ENCODE data around the gene FLYWCH1.
"Not testable (repeated sequence)": the region's sequence is repeated elsewhere in the genome, so short reads cannot be mapped to it uniquely, and the experiment has no call there.

The FLYWCH1 gene

GRCh38 chr16:2930236-2930635 is 18.5 kb downstream of the FLYWCH1 start:
- Mint-ChIP-seq H3K27ac (no peak overlapping the region), H3K9me3 (no peaks in the 10 kb centered on the region), H3K4me1 (peaks cover 11% of the 10 kb centered on the region), H3K4me3 (no peak overlapping the region), H3K27me3 (no peaks in the 10 kb centered on the region), H3K36me3 (peaks cover 27% of the 10 kb centered on the region)
- ATAC-seq: no peak

- not testable (repeated sequence) for H3K27ac Mint-ChIP-seq, H3K27me3 Mint-ChIP-seq
Observed at GRCh38 chr16:2931231-2931914, 19.6 kb downstream of the FLYWCH1 start.

DNA sequence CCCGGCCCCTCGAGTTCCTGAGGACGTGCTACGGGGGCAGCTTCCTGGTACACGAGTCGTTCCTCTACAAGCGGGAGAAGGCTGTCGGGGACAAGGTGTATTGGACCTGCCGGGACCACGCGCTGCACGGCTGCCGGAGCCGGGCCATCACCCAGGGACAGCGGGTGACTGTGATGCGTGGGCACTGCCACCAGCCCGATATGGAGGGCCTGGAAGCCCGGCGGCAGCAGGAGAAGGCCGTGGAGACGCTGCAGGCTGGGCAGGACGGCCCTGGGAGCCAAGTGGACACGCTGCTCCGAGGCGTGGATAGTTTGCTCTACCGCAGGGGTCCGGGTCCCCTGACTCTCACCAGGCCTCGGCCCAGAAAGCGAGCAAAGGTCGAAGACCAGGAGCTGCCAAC is 21.4 kb downstream of the FLYWCH1 start:
- no peak for ATAC-seq
- no peak overlapping the region for H3K27ac Mint-ChIP-seq
- no peaks in the 10 kb centered on the region for H3K9me3 Mint-ChIP-seq

More at GRCh38 chr16:2931231-2931914, 19.6 kb downstream of the FLYWCH1 start:
- H3K9me3 Mint-ChIP-seq, H3K4me3 Mint-ChIP-seq, ATAC-seq: not testable (repeated sequence)
- H3K36me3 Mint-ChIP-seq: peaks cover 37% of the 10 kb centered on the region
- peaks cover 11% of the 10 kb centered on the region for H3K4me1 Mint-ChIP-seq

DNA sequence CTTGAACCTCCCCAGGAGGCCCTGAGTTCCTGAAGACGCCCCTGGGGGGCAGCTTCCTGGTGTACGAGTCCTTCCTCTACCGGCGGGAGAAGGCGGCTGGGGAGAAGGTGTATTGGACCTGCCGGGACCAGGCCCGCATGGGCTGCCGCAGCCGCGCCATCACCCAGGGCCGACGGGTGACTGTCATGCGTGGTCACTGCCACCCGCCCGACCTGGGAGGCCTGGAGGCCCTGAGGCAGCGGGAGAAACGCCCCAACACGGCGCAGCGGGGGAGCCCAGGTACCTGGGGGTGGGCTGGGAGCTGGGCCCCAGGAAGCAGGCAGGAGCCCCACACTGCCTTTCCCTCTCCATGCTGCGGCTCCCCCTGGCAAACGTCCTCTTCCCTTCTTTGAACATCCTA is 22.0 kb downstream of the FLYWCH1 start:
- no peaks in the 10 kb centered on the region for H3K9me3 Mint-ChIP-seq
- no peak overlapping the region for H3K4me3 Mint-ChIP-seq
- no peak overlapping the region for H3K27ac Mint-ChIP-seq
- H3K27me3 Mint-ChIP-seq: no peaks in the 10 kb centered on the region
- no peak for ATAC-seq
- H3K4me1 Mint-ChIP-seq: no peaks in the 10 kb centered on the region
- H3K36me3 Mint-ChIP-seq: peaks cover 57% of the 10 kb centered on the region

More for the DNA sequence above, 21.4 kb downstream of the FLYWCH1 start:
- H3K27me3 Mint-ChIP-seq: no peaks in the 10 kb centered on the region
- peaks cover 52% of the 10 kb centered on the region for H3K36me3 Mint-ChIP-seq
- H3K4me1 Mint-ChIP-seq: no peaks in the 10 kb centered on the region
- no peak overlapping the region for H3K4me3 Mint-ChIP-seq

- no peak overlapping the region for H3K27ac Mint-ChIP-seq
Observed at GRCh38 chr16:2934450-2934849, 22.7 kb downstream of the FLYWCH1 start.

DNA sequence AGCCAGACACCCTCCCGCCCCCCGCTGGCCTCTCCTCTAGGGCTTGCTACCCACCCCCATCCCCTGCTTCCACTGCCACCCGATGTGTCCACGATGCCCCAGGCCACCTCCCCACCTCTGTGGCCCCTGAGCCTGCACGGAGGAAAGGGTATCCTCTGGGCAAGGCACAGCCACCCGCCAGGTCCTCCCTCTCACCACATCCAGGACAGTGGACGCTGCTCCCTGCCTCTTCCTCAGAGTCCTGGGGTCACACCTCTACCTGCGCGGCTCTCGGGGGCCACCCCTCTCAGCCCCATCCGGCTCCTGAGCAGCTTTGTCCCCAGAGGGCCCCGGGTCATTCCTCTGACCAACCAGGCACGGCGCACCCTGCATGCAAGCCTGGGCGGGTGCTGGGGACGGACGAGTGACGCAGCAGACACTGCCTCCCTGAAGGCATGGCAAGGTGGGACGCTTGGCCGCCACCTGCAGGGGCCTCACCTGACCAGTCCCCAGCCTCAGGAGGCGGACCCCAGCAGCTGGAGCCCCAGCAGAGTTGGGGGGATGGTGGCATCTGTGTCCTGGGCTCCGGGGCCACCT is 24.8 kb downstream of the FLYWCH1 start:
- Mint-ChIP-seq H3K27me3 (no peaks in the 10 kb centered on the region), H3K4me3 (no peak overlapping the region), H3K27ac (no peak overlapping the region), H3K9me3 (no peaks in the 10 kb centered on the region), H3K4me1 (peaks cover under 1% of the 10 kb centered on the region), H3K36me3 (peaks cover 69% of the 10 kb centered on the region)
- no peak for ATAC-seq

More at GRCh38 chr16:2934450-2934849, 22.7 kb downstream of the FLYWCH1 start:
- no peak for ATAC-seq
- H3K36me3 Mint-ChIP-seq: peaks cover 59% of the 10 kb centered on the region
- H3K9me3 Mint-ChIP-seq: no peaks in the 10 kb centered on the region
- no peak overlapping the region for H3K4me3 Mint-ChIP-seq
- H3K4me1 Mint-ChIP-seq: no peaks in the 10 kb centered on the region
- H3K27me3 Mint-ChIP-seq: no peaks in the 10 kb centered on the region

- Mint-ChIP-seq H3K36me3 (peaks cover 70% of the 10 kb centered on the region), H3K4me3 (no peak overlapping the region), H3K9me3 (no peaks in the 10 kb centered on the region), H3K27me3 (no peaks in the 10 kb centered on the region), H3K4me1 (peaks cover 7% of the 10 kb centered on the region), H3K27ac (no peak overlapping the region)
- no peak for ATAC-seq
Observed at GRCh38 chr16:2937170-2937569, 25.4 kb downstream of the FLYWCH1 start.

GRCh38 chr16:2938206-2938605 is 26.5 kb downstream of the FLYWCH1 start:
- ATAC-seq: no peak
- H3K36me3 Mint-ChIP-seq: peaks cover 71% of the 10 kb centered on the region
- H3K4me1 Mint-ChIP-seq: peaks cover 9% of the 10 kb centered on the region
- no peak overlapping the region for H3K4me3 Mint-ChIP-seq
- no peaks in the 10 kb centered on the region for H3K27me3 Mint-ChIP-seq
- H3K9me3 Mint-ChIP-seq: no peaks in the 10 kb centered on the region
- H3K27ac Mint-ChIP-seq: no peak overlapping the region

DNA sequence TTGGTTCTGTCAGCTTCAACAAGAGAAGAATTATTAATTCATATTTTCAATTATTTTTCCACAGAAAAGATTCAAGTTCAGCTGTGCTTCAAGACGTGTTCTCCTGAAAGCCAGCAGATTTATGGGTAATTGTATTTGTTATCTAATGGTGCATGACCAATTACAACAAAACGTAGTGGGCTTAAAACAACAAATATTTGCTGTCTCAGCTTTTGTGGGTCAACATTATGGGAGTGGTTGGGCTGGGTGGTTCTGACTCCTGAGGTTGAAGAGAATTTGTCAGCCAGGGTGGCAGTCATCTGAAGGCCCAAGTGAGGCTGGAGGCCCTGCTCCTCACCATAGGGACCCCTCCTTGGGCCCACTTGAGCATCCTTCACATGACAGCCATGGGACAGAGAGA is 28.2 kb downstream of the FLYWCH1 start:
- H3K36me3 Mint-ChIP-seq: peaks cover 64% of the 10 kb centered on the region
- no peak overlapping the region for H3K27ac Mint-ChIP-seq
- no peaks in the 10 kb centered on the region for H3K9me3 Mint-ChIP-seq

DNA sequence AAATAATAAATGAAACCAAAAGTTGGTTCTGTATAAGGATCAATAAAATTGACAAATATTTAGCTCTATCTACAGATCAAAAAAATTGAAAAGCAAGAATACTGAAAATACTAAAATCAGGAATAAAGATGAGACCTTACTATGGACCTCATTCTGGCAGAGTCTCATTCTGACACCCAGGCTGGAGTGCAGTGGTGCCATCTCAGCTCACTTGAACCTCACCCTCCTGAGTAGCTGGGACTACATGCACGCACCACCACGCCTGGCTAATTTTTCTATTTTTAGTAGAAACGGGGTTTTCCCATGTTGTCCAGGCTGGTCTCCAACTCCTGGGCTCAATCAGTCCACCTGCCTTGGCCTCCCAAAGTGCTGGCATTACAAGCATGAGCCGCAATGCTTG is 30.3 kb downstream of the FLYWCH1 start:
- Mint-ChIP-seq H3K36me3 (peaks cover 51% of the 10 kb centered on the region), H3K27ac (no peak overlapping the region), H3K27me3 (no peaks in the 10 kb centered on the region), H3K4me1 (peaks cover 9% of the 10 kb centered on the region), H3K4me3 (no peak overlapping the region), H3K9me3 (no peaks in the 10 kb centered on the region)
- ATAC-seq: no peak

More for the DNA sequence above, 28.2 kb downstream of the FLYWCH1 start:
- no peak overlapping the region for H3K4me3 Mint-ChIP-seq
- H3K27me3 Mint-ChIP-seq: no peaks in the 10 kb centered on the region
- H3K4me1 Mint-ChIP-seq: peaks cover 9% of the 10 kb centered on the region
- no peak for ATAC-seq

GRCh38 chr16:2943716-2944115 is 32.0 kb downstream of the FLYWCH1 start:
- not testable (repeated sequence) for H3K4me3 Mint-ChIP-seq, H3K4me1 Mint-ChIP-seq, H3K27me3 Mint-ChIP-seq, H3K9me3 Mint-ChIP-seq, ATAC-seq, H3K27ac Mint-ChIP-seq
- peaks cover 47% of the 10 kb centered on the region for H3K36me3 Mint-ChIP-seq

DNA sequence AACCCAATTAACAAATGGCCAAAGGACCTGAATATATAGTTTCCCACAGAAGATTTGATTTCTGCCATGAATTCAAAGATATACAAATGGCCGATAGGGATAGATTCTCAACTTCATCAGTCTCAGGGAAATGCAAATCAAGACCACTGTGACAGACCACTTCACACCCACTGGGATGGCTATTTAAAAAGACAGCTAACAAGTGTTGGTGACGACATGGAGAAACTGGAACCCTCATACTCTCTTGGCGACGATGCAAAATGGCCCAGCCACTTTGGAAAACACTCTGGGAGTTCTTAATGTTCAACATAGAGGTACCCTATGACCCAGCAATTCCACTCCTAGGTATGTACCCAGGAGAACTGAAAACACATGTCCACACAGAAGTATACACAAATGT is 34.9 kb downstream of the FLYWCH1 start:
- Mint-ChIP-seq H3K27me3 (peaks cover 7% of the 10 kb centered on the region), H3K9me3 (no peaks in the 10 kb centered on the region), H3K36me3 (peaks cover 48% of the 10 kb centered on the region), H3K4me1 (peaks cover 7% of the 10 kb centered on the region), H3K4me3 (no peak overlapping the region), H3K27ac (no peak overlapping the region)
- ATAC-seq: no peak

DNA sequence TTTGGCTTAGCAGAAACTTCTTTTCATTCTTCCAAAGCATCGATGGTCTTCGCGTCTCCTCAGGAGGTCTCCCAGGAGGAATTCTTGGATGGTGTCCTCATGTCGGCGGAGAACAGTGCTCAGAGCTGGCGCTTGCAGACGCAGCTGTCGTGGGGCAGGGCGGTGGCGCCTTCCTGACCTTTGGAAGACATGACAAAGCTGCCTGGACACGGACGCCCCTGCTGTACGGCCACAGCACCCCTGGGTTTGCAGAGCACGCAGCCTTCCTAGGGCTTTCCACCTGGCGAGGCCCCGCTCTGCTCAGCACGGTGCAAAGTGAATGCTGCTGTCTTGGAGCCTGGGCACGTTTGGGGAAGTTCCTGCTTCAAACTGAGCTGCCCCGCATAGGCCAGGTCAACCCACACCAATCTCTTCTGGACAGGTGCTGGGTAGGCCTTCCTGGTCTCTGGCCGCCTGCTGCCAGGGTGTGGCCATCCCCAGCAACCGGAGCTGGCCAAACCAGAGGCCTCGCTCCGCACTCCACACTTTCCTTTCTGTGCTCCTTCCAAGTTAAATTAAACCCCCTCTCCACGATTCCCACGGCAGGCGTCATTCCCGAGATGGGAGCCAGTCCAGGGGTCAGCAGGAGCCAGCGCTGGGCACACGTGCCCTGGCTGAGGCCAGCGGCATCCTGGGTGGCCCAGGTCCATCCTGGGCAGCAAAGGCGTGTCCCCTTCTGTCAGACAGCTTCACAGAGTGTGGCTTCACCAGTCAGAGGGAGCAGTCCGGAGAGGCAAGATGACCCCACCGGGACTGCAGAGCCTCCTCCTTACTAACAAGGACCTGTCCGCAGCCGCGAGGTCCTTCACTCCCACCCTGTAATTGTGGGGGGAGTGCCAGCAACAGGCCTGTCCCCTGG is 37.3 kb downstream of the FLYWCH1 start:
- peaks cover 25% of the 10 kb centered on the region for H3K27me3 Mint-ChIP-seq
- ATAC-seq: no peak
- no peak overlapping the region for H3K4me3 Mint-ChIP-seq
- no peaks in the 10 kb centered on the region for H3K9me3 Mint-ChIP-seq
- H3K27ac Mint-ChIP-seq: no peak overlapping the region
- peaks cover 30% of the 10 kb centered on the region for H3K36me3 Mint-ChIP-seq
- peaks cover 7% of the 10 kb centered on the region for H3K4me1 Mint-ChIP-seq

DNA sequence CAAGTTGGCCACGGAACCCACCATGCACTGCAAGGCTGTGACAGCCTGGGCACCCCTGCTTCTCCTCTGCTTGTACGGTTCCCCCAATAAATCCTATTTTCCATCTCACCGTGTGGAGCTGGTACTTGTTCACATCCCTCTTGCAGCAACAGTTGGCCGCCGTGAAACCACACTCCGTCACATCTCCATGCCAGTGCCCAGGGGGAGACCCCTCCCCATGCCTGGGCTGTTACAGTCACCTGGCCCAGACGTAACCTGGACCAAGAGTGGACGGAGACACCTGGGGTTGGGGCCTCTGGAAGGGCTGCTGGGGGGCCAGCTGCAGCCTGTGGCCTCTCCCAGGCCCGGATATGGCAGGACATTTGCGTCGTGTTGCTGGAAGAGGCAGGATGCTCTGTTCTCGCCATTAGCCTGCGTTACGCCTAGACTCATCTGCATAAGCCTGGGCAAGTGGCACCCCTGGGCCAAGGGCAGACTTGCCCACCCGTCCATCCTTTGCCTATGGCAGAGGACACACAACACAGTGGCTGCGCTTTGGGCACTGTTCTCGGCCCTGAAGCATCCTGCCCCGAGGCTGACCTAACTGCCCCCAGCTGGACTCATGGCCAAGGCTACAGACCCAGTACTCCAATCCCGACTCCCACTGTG is 38.1 kb downstream of the FLYWCH1 start:
- ATAC-seq: no peak
- peaks cover 33% of the 10 kb centered on the region for H3K27me3 Mint-ChIP-seq
- H3K4me1 Mint-ChIP-seq: peaks cover 10% of the 10 kb centered on the region
- peaks cover 30% of the 10 kb centered on the region for H3K36me3 Mint-ChIP-seq
- no peaks in the 10 kb centered on the region for H3K9me3 Mint-ChIP-seq
- no peak overlapping the region for H3K4me3 Mint-ChIP-seq
- no peak overlapping the region for H3K27ac Mint-ChIP-seq

- Mint-ChIP-seq H3K36me3 (peaks cover 30% of the 10 kb centered on the region), H3K4me3 (no peak overlapping the region), H3K4me1 (peaks cover 10% of the 10 kb centered on the region), H3K27ac (no peak overlapping the region), H3K27me3 (peaks cover 38% of the 10 kb centered on the region), H3K9me3 (no peaks in the 10 kb centered on the region)
- no peak for ATAC-seq
Observed at GRCh38 chr16:2950353-2950724, 38.6 kb downstream of the FLYWCH1 start.
